Neutrophil (primary cell): Measurements from ENCODE around the gene DSG3.

Experiments used
- H3K27ac ChIP-seq: fragments of 200-600 bp; sonication (generic); 2 replicates; pipeline ENCODE4 v1.5.1; 2016; ENCODE audit warnings: mild to moderate bottlenecking, moderate library complexity
- H3K27me3 ChIP-seq: fragments of 200-600 bp; sonication (generic); 2 replicates; pipeline ENCODE4 v1.6.0; 2016; ENCODE audit warnings: mild to moderate bottlenecking
- H3K36me3 ChIP-seq: fragments of 200-600 bp; sonication (generic); 2 replicates; pipeline ENCODE4 v1.5.1; 2017
- H3K4me1 ChIP-seq, 2 experiments: fragments of 200-600 bp in 1 of 2; sonication (generic) in 1 of 2; 1 replicate in 1 of 2; 2 replicates in 1 of 2; pipeline versions ENCODE4 v1.5.1 to v1.6.1; 2013 to 2016; ENCODE audit warnings: low read depth in 1 of 2, low read length in 1 of 2, mild to moderate bottlenecking in 1 of 2, moderate library complexity in 1 of 2; ENCODE audit not compliant: control insufficient read depth in 1 of 2, insufficient read depth in 1 of 2
- H3K4me3 ChIP-seq, 2 experiments: fragments of 200-600 bp in 1 of 2; sonication (generic) in 1 of 2; 1 replicate in 1 of 2; 2 replicates in 1 of 2; pipeline ENCODE4 v1.5.1; 2013 to 2016; ENCODE audit warnings: low read depth in 1 of 2, low read length in 1 of 2, mild to moderate bottlenecking in 1 of 2, moderate library complexity in 1 of 2
- H3K9me3 ChIP-seq: fragments of 200-600 bp; sonication (generic); 2 replicates; pipeline ENCODE4 v1.5.1; 2016
- TF ChIP-seq, protein P1 (sequence below): fragments of 200-600 bp; sonication (generic); IDR thresholded peaks from 2 replicates; pipeline ENCODE4 v1.5.1; 2016; ENCODE audit warnings: antibody characterized with exemption

DSG3 gene, protein sequence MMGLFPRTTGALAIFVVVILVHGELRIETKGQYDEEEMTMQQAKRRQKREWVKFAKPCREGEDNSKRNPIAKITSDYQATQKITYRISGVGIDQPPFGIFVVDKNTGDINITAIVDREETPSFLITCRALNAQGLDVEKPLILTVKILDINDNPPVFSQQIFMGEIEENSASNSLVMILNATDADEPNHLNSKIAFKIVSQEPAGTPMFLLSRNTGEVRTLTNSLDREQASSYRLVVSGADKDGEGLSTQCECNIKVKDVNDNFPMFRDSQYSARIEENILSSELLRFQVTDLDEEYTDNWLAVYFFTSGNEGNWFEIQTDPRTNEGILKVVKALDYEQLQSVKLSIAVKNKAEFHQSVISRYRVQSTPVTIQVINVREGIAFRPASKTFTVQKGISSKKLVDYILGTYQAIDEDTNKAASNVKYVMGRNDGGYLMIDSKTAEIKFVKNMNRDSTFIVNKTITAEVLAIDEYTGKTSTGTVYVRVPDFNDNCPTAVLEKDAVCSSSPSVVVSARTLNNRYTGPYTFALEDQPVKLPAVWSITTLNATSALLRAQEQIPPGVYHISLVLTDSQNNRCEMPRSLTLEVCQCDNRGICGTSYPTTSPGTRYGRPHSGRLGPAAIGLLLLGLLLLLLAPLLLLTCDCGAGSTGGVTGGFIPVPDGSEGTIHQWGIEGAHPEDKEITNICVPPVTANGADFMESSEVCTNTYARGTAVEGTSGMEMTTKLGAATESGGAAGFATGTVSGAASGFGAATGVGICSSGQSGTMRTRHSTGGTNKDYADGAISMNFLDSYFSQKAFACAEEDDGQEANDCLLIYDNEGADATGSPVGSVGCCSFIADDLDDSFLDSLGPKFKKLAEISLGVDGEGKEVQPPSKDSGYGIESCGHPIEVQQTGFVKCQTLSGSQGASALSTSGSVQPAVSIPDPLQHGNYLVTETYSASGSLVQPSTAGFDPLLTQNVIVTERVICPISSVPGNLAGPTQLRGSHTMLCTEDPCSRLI

DNA sequence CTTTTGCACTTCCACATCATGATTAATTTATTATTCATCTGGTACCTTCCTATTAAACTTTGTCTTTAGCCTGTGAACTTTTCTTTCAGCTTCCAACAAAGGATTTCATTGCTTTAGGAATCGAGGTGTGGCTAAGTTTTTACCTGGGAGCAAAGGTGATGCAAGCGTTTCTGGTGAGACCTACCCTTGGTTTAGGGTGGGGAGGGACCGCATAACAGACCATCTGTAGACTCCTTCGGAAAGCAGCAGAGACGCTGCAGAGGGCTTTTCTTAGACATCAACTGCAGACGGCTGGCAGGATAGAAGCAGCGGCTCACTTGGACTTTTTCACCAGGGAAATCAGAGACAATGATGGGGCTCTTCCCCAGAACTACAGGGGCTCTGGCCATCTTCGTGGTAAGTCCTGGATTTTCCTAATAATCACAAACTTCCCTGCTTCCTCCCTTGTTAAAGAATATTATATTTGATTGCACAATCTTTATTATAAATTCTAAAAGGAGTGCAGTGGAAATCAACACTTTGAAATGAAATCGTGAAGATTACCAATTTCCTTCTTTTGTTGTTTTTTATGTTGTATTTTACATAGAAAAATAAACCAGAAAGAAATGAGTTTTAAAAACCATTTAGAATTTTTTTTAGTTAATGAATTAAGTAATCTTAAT, at the start of gene DSG3:
DSG3 (plus strand) TSS at position 212 of the 662 bp plus-strand sequence; CDS start at position 349, 137 bp downstream.
- Histone ChIP-seq H3K36me3 (no peaks in the 10 kb centered on the region), H3K27me3 (no peaks in the 10 kb centered on the region), H3K27ac (no peak within 1 kb of the TSS), H3K4me3 (no peak within 1 kb of the TSS), H3K4me1 (no peaks in the 10 kb centered on the region), H3K9me3 (no peaks in the 10 kb centered on the region)
- TF ChIP-seq, protein P1, sequence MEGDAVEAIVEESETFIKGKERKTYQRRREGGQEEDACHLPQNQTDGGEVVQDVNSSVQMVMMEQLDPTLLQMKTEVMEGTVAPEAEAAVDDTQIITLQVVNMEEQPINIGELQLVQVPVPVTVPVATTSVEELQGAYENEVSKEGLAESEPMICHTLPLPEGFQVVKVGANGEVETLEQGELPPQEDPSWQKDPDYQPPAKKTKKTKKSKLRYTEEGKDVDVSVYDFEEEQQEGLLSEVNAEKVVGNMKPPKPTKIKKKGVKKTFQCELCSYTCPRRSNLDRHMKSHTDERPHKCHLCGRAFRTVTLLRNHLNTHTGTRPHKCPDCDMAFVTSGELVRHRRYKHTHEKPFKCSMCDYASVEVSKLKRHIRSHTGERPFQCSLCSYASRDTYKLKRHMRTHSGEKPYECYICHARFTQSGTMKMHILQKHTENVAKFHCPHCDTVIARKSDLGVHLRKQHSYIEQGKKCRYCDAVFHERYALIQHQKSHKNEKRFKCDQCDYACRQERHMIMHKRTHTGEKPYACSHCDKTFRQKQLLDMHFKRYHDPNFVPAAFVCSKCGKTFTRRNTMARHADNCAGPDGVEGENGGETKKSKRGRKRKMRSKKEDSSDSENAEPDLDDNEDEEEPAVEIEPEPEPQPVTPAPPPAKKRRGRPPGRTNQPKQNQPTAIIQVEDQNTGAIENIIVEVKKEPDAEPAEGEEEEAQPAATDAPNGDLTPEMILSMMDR = no peak

DNA sequence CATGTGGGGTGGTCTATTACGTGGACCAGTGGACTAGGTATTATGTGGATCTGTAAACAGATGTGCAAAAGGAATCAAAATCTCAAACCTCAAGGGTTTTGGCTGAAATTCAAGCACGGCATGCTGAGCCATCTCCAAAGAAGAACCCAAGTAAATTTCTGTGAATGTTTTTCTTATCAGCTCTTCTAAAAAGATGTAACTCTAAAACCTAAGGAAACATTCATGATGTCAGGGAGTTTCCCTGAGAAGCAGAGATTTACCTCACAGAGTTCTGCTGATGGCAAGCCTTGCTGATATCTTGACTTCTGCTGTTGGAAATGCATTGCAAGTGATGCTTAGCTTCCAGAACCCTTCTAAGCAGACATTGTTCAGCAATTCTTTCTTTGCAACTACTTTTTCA, 49.4 kb upstream of the DSG3 start:
- H3K4me1 ChIP-seq = peaks cover 11 to 17% of the 10 kb centered on the region in 2 experiments
- no peaks in the 10 kb centered on the region for H3K36me3 ChIP-seq
- H3K9me3 ChIP-seq = no peaks in the 10 kb centered on the region
- H3K27ac ChIP-seq = no peak overlapping the region
- TF ChIP-seq, protein P1 = no peak
- no peak overlapping the region for H3K4me3 ChIP-seq
- no peaks in the 10 kb centered on the region for H3K27me3 ChIP-seq

DNA sequence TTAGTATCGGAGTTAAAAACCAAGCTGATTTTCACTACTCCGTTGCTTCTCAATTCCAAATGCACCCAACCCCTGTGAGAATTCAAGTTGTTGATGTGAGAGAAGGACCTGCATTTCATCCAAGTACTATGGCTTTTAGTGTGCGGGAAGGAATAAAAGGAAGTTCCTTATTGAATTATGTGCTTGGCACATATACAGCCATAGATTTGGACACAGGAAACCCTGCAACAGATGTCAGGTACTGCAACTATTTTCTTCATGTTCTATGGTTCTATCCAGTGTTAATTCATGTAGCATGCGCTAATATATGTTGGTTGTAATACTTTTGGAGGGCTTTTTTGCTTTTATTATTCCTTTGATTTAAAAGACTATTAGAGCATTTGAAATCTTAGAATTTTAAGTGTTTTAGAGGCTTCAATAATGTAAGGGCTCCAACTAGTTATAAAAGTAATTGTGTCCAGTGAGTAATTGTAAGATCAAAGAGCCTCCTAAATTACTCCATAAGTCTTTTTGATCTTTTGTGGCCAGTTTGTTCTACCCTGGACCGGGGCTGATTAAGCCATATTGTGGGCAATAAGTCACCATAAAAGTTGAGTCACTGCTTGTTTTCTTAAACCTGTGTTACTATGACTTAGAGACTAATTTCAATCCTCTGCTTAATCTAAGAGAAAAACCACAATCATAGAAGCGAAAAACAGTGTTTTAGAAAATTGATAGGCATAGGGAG, 48.1 kb upstream of the DSG3 start:
- Histone ChIP-seq H3K4me1 (peaks cover 11 to 17% of the 10 kb centered on the region in 2 experiments), H3K4me3 (no peak overlapping the region), H3K36me3 (no peaks in the 10 kb centered on the region), H3K27me3 (no peaks in the 10 kb centered on the region), H3K27ac (no peak overlapping the region), H3K9me3 (no peaks in the 10 kb centered on the region)
- TF ChIP-seq, protein P1 = no peak

DNA sequence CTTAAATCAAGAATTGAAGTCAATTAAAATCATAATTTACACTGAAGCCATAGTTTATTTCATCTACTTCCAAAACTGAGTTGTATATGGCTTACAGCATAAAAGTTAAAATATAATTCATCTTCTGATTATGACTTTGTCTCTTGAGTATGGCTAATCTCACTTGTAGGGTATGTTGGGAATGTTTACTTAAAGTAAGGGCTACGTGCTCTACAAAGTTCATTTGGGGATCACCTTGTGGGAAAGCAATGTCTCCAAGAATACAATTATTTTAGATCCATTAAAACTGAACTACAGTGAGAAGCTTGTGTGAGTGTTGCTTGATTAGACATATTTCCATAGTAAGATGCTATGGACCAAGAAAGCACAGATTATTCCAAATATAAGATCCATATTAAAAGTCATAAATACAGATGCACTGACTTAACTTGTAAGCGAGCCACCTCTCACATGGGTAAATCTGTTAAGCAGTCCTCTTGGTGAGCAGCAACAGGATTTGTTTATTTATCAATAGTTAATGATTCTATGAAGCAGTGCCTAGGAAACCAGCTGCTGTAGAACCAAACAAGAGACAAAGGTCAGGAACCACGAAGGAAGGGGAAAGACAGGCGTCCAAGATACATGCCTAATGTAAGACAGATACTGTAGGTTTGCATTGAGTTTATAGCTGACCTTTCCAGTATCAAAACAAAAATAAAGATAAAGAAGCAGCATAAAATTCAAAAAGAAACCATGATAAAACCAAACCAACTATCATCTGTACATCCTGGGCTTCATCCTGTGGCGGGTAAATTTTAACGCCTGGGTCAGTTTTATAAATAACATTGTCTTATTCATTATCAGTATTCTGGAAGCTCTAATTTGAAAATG, 46.1 kb upstream of the DSG3 start:
- TF ChIP-seq, protein P1 = no peak
- no peak overlapping the region for H3K4me3 ChIP-seq
- H3K27ac ChIP-seq = no peak overlapping the region
- no peaks in the 10 kb centered on the region for H3K27me3 ChIP-seq
- peaks cover 11 to 17% of the 10 kb centered on the region in 2 experiments for H3K4me1 ChIP-seq
- no peaks in the 10 kb centered on the region for H3K36me3 ChIP-seq
- H3K9me3 ChIP-seq = no peaks in the 10 kb centered on the region
